Measurements from ENCODE around the gene BCL2L2.

- TF ChIP-seq CTCF (IDR thresholded peaks at IDR 0.05) (no peak), ELF4 (CRISPR knock-in tag; IDR thresholded peaks at IDR 0.05; ENCODE audit: low read depth) (0 out of 2 replicates have a peak, but pooled peaks have one; percentile 3), MAX (CRISPR knock-in tag; IDR thresholded peaks at IDR 0.05) (peak; percentile 78), USF2 (CRISPR knock-in tag; IDR thresholded peaks at IDR 0.05) (no peak), ATF3 (CRISPR knock-in tag; conservative IDR thresholded peaks at IDR 0.05) (no peak), ZNF121 (CRISPR knock-in tag; IDR thresholded peaks at IDR 0.05) (no peak)
- TF ChIP-seq, protein P1, sequence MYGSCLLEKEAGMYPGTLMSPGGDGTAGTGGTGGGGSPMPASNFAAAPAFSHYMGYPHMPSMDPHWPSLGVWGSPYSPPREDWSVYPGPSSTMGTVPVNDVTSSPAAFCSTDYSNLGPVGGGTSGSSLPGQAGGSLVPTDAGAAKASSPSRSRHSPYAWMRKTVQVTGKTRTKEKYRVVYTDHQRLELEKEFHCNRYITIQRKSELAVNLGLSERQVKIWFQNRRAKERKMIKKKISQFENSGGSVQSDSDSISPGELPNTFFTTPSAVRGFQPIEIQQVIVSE (CRISPR knock-in tag; IDR thresholded peaks at IDR 0.05; ENCODE audit: borderline replicate concordance): no peak
- TF ChIP-seq, protein P2, sequence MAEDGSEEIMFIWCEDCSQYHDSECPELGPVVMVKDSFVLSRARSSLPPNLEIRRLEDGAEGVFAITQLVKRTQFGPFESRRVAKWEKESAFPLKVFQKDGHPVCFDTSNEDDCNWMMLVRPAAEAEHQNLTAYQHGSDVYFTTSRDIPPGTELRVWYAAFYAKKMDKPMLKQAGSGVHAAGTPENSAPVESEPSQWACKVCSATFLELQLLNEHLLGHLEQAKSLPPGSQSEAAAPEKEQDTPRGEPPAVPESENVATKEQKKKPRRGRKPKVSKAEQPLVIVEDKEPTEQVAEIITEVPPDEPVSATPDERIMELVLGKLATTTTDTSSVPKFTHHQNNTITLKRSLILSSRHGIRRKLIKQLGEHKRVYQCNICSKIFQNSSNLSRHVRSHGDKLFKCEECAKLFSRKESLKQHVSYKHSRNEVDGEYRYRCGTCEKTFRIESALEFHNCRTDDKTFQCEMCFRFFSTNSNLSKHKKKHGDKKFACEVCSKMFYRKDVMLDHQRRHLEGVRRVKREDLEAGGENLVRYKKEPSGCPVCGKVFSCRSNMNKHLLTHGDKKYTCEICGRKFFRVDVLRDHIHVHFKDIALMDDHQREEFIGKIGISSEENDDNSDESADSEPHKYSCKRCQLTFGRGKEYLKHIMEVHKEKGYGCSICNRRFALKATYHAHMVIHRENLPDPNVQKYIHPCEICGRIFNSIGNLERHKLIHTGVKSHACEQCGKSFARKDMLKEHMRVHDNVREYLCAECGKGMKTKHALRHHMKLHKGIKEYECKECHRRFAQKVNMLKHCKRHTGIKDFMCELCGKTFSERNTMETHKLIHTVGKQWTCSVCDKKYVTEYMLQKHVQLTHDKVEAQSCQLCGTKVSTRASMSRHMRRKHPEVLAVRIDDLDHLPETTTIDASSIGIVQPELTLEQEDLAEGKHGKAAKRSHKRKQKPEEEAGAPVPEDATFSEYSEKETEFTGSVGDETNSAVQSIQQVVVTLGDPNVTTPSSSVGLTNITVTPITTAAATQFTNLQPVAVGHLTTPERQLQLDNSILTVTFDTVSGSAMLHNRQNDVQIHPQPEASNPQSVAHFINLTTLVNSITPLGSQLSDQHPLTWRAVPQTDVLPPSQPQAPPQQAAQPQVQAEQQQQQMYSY (CRISPR knock-in tag; IDR thresholded peaks at IDR 0.05): no peak
Observed at GRCh38 chr14:23301969-23302289, 4.7 kb upstream of the BCL2L2 start.

Measured in WTC11 (cell line).